Keratinocyte (primary cell): ENCODE results near the gene METTL1. TPM values are rescaled to one million over a fixed set of nuclear protein-coding genes. Genes with fewer than 3 reads are reported as not detected.

Source experiments
- DNase-seq: peaks from one replicate; pipeline ENCODE4 v3.0.0-alpha.2; 2011; ENCODE audit warnings: low read depth, missing footprints, low spot score
- FAIRE-seq: peaks from 2 replicates; lab custom pipeline; 2011; peaks lifted over from hg19 to GRCh38; lab: Jason Lieb, UNC
- H2AFZ ChIP-seq: 2 replicates; pipeline ENCODE4 v1.6.0; 2012; ENCODE audit warnings: low read length, control low read depth, inconsistent platforms; ENCODE audit not compliant: control insufficient read depth
- H3K27ac ChIP-seq: 2 replicates; pipeline ENCODE4 v1.5.1; 2011; ENCODE audit warnings: low read length; ENCODE audit not compliant: control insufficient read depth, insufficient read depth
- H3K27me3 ChIP-seq: 3 replicates; pipeline ENCODE4 v1.6.0; 2011; ENCODE audit warnings: low read length; ENCODE audit not compliant: control insufficient read depth, insufficient read depth; ENCODE audit errors: extremely low read depth
- H3K36me3 ChIP-seq, 2 experiments: 2 replicates in 1 of 2; 3 replicates in 1 of 2; pipeline ENCODE4 v1.5.1; 2011; ENCODE audit warnings: low read length in 2 of 2, mild to moderate bottlenecking in 1 of 2; ENCODE audit not compliant: control insufficient read depth in 2 of 2, insufficient read depth in 2 of 2; ENCODE audit errors: extremely low read depth in 1 of 2
- H3K4me1 ChIP-seq: 3 replicates; pipeline ENCODE4 v1.5.1; 2011; ENCODE audit warnings: low read length; ENCODE audit not compliant: control insufficient read depth, insufficient read depth; ENCODE audit errors: extremely low read depth
- H3K4me2 ChIP-seq: 3 replicates; pipeline ENCODE4 v1.6.0; 2011; ENCODE audit warnings: low read depth, low read length; ENCODE audit not compliant: control insufficient read depth, insufficient read depth; ENCODE audit errors: extremely low read depth
- H3K4me3 ChIP-seq, 3 experiments: fragments of 200-600 bp in 1 of 3; sonication (generic) in 1 of 3; 2 replicates in 2 of 3; 3 replicates in 1 of 3; pipeline ENCODE4 v1.5.1; 2011 to 2016; ENCODE audit warnings: low read length in 3 of 3, mild to moderate bottlenecking in 3 of 3, control low read depth in 2 of 3, inconsistent platforms in 1 of 3, low read depth in 1 of 3, mixed read lengths in 1 of 3, mixed run types in 1 of 3, moderate library complexity in 1 of 3; ENCODE audit not compliant: control insufficient read depth in 2 of 3, insufficient read depth in 2 of 3; ENCODE audit errors: extremely low read depth in 1 of 3
- H3K79me2 ChIP-seq: 2 replicates; pipeline ENCODE4 v1.6.0; 2012; ENCODE audit warnings: low read length; ENCODE audit not compliant: control insufficient read depth, insufficient read depth
- H3K9ac ChIP-seq: 3 replicates; pipeline ENCODE4 v1.6.0; 2011; ENCODE audit warnings: low read length; ENCODE audit not compliant: control insufficient read depth, insufficient read depth; ENCODE audit errors: extremely low read depth
- H3K9me1 ChIP-seq: 3 replicates; pipeline ENCODE4 v1.6.0; 2011; ENCODE audit warnings: low read length; ENCODE audit not compliant: control insufficient read depth, insufficient read depth; ENCODE audit errors: extremely low read depth
- H3K9me3 ChIP-seq: 2 replicates; pipeline ENCODE4 v1.5.1; 2012; ENCODE audit warnings: low read depth, low read length; ENCODE audit not compliant: control insufficient read depth
- H4K20me1 ChIP-seq: 3 replicates; pipeline ENCODE4 v1.6.0; 2011; ENCODE audit warnings: low read length; ENCODE audit not compliant: control insufficient read depth, insufficient read depth; ENCODE audit errors: extremely low read depth
- EZH2 ChIP-seq: IDR thresholded peaks from one replicate; pipeline ENCODE4 v1.6.1; 2012; ENCODE audit warnings: inconsistent platforms, mild to moderate bottlenecking, low read length, moderate library complexity
- dilution Hi-C: fragments of 300-500 bp; cut with MboI; formaldehyde crosslinking; loops from one replicate; pipeline ENCODE4 v1.7.0; 2020; ENCODE audit warnings: low sequenced_read_pairs; ENCODE audit not compliant: extremely low pct_ligation_motif_present
- polyA plus RNA-seq, 5 experiments: library from polyadenylated mRNA; depleted of rRNA in 3 of 5; stranded (reverse) in 3 of 5; stranded (forward) in 1 of 5; unstranded in 1 of 5; fragments of >200 nt; gene quantifications; 1 replicate in 1 of 5; 2 replicates in 3 of 5; 3 replicates in 1 of 5; pipeline versions ENCODE4 v1.2.1 to v1.2.3, GENCODE V29; 2011 to 2012; ENCODE audit warnings: missing spikeins in 2 of 5, low read depth in 1 of 5, low replicate concordance in 1 of 5
- TF ChIP-seq, protein P1 (sequence below), 3 experiments: IDR thresholded peaks in 1 of 3; conservative IDR thresholded peaks in 1 of 3; optimal IDR thresholded peaks in 1 of 3; 2 replicates in 2 of 3; 3 replicates in 1 of 3; pipeline versions ENCODE3 to v1.5.1; 2011; ENCODE audit warnings: low read length in 3 of 3, mild to moderate bottlenecking in 3 of 3, moderate library complexity in 2 of 3, control low read depth in 1 of 3, inconsistent platforms in 1 of 3; ENCODE audit not compliant: insufficient read depth in 2 of 3; ENCODE audit errors: extremely low read depth in 1 of 3

METTL1 gene
- polyA plus RNA-seq, 1 donor (not counting 4 experiments of a cell fraction or from before 2014, with no cell fraction given) = 24.5 TPM

DNA sequence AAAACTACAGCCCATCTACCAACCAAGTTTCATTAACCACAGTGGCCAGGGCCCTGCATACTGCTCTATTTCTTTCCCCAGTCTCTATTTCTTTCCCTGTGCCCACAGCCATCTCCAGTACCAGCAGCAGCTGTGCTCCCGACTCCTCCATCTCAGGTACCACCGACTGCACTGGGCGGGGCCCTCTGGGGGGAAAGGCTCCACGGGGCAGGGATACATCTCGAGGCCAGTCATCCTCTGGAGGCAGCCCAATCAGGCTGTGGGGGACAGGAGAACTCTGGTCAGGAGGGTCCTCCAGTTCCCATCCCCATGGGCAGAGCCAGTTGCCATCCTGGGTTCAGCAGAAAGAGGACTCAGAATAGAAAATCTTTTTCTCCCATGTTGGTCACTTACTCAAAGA is 22.8 kb downstream of the METTL1 start:
- TF ChIP-seq, protein P1, sequence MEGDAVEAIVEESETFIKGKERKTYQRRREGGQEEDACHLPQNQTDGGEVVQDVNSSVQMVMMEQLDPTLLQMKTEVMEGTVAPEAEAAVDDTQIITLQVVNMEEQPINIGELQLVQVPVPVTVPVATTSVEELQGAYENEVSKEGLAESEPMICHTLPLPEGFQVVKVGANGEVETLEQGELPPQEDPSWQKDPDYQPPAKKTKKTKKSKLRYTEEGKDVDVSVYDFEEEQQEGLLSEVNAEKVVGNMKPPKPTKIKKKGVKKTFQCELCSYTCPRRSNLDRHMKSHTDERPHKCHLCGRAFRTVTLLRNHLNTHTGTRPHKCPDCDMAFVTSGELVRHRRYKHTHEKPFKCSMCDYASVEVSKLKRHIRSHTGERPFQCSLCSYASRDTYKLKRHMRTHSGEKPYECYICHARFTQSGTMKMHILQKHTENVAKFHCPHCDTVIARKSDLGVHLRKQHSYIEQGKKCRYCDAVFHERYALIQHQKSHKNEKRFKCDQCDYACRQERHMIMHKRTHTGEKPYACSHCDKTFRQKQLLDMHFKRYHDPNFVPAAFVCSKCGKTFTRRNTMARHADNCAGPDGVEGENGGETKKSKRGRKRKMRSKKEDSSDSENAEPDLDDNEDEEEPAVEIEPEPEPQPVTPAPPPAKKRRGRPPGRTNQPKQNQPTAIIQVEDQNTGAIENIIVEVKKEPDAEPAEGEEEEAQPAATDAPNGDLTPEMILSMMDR (optimal IDR thresholded peaks at IDR 0.05 in 1 of 3, IDR thresholded peaks at IDR 0.05 in 1 of 3, conservative IDR thresholded peaks at IDR 0.05 in 1 of 3; ENCODE audit: extremely low read depth in 1 of 3, insufficient read depth in 2 of 3, low read length in 3 of 3) = no peak
- no peak for TF ChIP-seq EZH2
- DNase-seq = no peak
- peaks cover 32% of the 10 kb centered on the region for H3K79me2 ChIP-seq
- H3K9me3 ChIP-seq = no peaks in the 10 kb centered on the region
- H3K9ac ChIP-seq = no peak overlapping the region
- no peaks in the 10 kb centered on the region for H3K27me3 ChIP-seq
- FAIRE-seq = no peak
- H3K4me2 ChIP-seq = no peak overlapping the region
- dilution Hi-C loops = loop anchor here (25.0 kb wide), 1 partner anchor 162 kb away; the partner anchor contains the start of gene PIP4K2C
- H3K36me3 ChIP-seq = peaks cover 11 to 26% of the 10 kb centered on the region in 2 experiments
- no peak overlapping the region for H3K4me3 ChIP-seq
- H2AFZ ChIP-seq = no peak overlapping the region
- no peaks in the 10 kb centered on the region for H4K20me1 ChIP-seq
- no peak overlapping the region for H3K27ac ChIP-seq
- peaks cover 34% of the 10 kb centered on the region for H3K4me1 ChIP-seq
- H3K9me1 ChIP-seq = no peaks in the 10 kb centered on the region

DNA sequence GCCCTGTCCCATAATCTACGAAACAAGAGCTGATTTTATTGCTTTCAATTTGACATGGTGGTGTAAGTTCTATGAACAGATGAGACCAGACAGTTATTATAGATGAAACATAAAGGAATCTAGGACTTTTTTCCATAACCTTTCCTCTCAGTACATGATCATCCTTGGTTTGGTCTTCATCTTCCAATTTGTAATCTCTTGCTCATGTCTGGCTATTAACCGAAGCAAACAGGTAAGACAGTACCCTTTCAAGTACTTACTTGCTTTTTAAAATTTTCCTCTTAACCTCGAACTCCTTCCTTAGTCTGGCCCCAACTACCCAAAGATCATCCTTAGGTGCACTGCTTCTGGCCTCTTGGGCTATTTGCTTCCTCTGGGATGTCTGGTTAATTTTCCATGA is 25.9 kb downstream of the METTL1 start:
- H3K79me2 ChIP-seq = peaks cover 23% of the 10 kb centered on the region
- H3K9me3 ChIP-seq = no peaks in the 10 kb centered on the region
- peak overlapping the region; percentile 81 to 99 (median 97) for H3K4me3 ChIP-seq
- dilution Hi-C loops = loop anchor here (25.0 kb wide), 1 partner anchor 159 kb away; the partner anchor contains the start of gene PIP4K2C
- peaks cover under 1% of the 10 kb centered on the region for H3K27me3 ChIP-seq
- peak overlapping the region; percentile 98 for H3K27ac ChIP-seq
- no peak overlapping the region for H3K9ac ChIP-seq
- H3K36me3 ChIP-seq = peaks cover 11 to 22% of the 10 kb centered on the region in 2 experiments
- no peaks in the 10 kb centered on the region for H3K9me1 ChIP-seq
- no peak overlapping the region for H2AFZ ChIP-seq
- FAIRE-seq (no peak), DNase-seq (no peak)
- no peak for TF ChIP-seq EZH2
- TF ChIP-seq, protein P1 (optimal IDR thresholded peaks at IDR 0.05 in 1 of 3, IDR thresholded peaks at IDR 0.05 in 1 of 3, conservative IDR thresholded peaks at IDR 0.05 in 1 of 3; ENCODE audit: extremely low read depth in 1 of 3, insufficient read depth in 2 of 3, low read length in 3 of 3) = no peak
- peaks cover 21% of the 10 kb centered on the region for H3K4me1 ChIP-seq
- peak overlapping the region; percentile 94 for H3K4me2 ChIP-seq
- no peaks in the 10 kb centered on the region for H4K20me1 ChIP-seq
